Frontal cortex (tissue), 4 donors: ENCODE measurements around the gene TESK2. TPM values are rescaled to one million over a fixed set of nuclear protein-coding genes. Genes with fewer than 3 reads are reported as not detected.

Source experiments
- DNase-seq, 2 donors: peaks; one replicate each; pipeline ENCODE4 v3.0.0; 2012; ENCODE audit warnings: low spot score in 2 of 2
- FAIRE-seq: peaks from 2 replicates; lab custom pipeline; 2012; peaks lifted over from hg19 to GRCh38; lab: Jason Lieb, UNC
- total RNA-seq: library from RNA; depleted of rRNA; stranded (reverse); fragments of >200 nt; gene quantifications from one replicate; pipeline ENCODE4 v1.2.3, GENCODE V29; 2014
- donor health status: control.
- donor health status: control.
- donor health status: control.

TESK2 gene
- total RNA-seq, 1 donor from 2014 or later: 0.82 TPM

DNA sequence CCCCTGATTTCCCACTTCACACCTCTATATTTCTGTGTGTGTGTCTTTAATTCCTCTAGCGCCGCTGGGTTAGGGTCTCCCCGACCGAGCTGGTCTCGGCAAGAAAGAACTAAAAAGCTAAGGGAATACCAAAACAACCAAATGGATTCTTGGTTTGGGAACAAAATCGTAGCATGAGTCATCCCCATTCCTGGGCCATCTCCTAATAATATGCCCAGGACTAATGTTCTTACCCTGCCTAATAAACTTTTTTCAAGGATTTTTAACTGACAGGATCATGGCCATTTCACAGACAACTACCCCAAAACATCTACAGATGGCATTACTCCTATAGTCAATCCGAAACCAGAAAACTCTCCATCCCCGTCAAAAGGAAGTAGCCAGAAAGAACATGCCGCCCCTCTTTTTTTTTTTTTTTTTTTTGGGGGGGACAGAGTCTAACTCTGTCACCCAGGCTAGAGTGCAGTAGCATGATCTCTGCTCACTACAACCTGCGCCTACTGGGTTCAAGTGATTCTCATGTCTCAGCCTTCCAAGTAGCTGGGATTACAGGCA, 168.4 kb downstream of the TESK2 start:
- no peak for DNase-seq

DNA sequence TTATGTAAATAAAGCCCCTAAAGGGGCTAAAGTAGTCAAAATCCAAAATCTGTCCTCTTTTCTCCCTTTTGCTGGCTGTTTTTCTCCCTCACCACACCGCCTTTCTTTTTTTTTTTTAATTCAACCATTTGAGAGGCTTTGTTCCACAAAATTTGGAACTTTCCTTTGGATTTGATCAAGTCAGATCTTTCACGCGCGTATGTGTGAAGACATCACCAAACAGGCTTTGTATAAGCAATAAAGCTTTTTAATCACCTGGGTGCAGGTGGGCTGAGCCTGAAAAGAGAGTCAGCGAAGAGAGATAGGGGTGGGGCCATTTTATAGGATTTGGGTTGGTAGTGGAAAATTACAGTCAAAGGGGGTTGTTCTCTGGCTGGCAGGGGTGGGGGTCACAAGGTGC, 169.5 kb downstream of the TESK2 start:
- no peak for FAIRE-seq
- no peak for DNase-seq

More for the DNA sequence above, 168.4 kb downstream of the TESK2 start:
- no peak for FAIRE-seq

DNA sequence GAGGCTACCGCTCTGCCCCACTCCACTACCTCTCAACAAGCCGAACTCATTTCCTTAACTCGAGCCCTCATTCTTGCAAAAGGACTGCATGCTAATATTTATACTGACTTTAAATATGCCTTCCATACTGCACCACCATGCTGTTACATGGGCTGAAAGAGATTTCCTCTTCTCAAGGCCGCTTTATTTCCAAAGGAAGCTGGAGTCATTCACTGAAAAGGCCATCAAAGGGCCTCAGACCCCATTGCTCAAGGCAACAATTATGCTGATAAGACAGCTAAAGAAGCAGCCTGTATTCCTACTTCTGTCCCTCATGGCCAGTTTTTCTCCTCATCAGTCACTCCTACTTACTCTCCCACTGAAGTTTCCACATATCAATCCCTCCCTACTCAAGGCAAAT, 171.2 kb downstream of the TESK2 start:
- DNase-seq (no peak), FAIRE-seq (no peak)

DNA sequence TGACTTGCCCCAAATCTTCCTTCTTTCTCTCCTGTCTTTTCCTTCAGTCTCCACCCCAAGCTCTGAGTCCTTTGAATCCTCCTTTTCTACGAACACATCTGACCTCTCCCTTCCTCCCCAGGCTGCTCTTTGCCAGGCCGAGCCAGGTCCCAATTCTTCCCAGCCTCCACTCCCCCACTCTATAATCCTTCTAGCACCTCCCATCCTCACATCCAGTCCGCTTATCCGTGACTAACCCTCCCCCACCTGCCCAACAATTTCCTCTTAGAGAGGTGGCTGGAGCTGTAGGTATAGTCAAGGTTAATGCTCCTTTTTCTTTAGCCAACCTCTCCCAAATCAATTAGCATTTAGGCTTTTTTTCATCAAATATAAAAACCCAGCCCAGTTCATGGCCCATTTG, 173.8 kb downstream of the TESK2 start:
- FAIRE-seq: no peak

DNA sequence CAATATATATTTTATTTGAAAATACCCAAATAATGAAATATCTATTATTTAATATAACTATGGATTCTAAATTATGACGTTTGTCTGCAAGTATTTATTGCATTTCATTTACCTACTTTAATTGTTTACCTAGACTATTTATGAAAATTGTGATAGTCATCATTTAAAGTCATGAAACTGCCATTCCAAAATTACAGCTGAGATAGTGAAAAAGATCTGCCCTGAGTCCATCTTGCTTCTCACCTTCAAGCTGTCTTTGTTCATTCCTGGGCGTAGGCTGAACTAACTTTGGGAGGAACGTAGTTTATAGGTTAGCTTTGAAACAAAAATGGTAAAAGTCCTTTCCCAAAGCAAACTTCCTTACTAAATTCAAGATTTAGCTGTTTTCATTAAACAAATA, 176.7 kb downstream of the TESK2 start:
- FAIRE-seq (peak; percentile 91), DNase-seq (no peak)

More for the DNA sequence above, 173.8 kb downstream of the TESK2 start:
- no peak for DNase-seq

DNA sequence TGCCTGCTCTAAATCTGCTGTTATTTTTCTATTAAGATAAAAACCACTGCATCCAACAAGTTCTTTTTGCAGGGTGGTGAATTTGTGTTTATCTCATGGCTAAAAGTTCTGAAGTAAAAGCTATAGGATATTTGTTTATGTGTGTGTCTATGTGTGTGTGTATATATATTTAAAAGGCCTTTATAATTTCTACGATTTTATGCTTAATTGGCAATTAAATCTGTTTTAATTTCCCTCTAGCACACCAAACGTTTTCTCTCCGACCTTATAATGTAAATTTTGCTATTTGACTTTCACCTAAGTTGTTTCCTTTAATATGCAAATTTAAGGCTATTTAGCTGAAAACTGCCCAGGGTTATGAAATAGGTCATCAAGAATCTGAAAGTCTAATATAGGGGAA, 184.1 kb downstream of the TESK2 start:
- no peak for FAIRE-seq

DNA sequence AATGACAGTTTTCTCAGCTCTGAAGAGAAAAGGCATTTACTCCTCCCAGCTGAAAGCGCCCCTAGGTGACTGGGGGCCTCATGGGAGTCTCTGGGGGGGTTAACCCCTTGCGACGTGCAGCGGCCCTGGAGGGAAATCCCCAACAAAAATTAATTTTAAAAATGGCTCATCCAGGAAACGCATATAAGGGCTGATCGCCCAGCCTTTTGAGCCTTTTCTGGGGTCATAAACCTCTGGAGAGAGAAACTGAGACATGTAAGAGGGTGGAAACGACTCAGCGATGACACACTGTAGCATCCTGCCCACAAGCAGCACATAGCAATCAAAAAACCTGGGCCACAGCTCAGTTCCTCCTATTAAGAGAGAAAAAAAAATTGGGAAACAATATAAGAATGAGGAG, 184.6 kb downstream of the TESK2 start:
- DNase-seq (no peak), FAIRE-seq (no peak)

More for the DNA sequence above, 184.1 kb downstream of the TESK2 start:
- no peak for DNase-seq

DNA sequence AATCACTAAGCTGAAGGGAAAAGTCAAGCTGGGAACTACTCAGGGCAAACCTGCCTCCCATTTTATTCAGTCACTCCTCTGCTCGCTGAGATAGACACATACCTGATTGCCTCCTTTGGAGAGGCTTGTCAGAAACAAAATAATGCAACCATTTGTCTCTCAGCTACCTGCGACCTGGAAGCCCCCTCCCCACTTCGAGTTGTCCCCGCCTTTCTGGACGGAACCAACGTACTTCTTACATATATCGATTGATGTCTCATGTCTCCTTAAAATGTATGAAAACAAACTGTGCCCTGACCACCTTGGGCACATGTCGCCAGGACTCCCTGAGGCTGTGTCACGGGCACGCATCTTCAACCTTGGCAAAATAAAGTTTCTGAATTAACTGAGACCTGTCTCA, 185.7 kb downstream of the TESK2 start:
- DNase-seq (no peak), FAIRE-seq (no peak)

DNA sequence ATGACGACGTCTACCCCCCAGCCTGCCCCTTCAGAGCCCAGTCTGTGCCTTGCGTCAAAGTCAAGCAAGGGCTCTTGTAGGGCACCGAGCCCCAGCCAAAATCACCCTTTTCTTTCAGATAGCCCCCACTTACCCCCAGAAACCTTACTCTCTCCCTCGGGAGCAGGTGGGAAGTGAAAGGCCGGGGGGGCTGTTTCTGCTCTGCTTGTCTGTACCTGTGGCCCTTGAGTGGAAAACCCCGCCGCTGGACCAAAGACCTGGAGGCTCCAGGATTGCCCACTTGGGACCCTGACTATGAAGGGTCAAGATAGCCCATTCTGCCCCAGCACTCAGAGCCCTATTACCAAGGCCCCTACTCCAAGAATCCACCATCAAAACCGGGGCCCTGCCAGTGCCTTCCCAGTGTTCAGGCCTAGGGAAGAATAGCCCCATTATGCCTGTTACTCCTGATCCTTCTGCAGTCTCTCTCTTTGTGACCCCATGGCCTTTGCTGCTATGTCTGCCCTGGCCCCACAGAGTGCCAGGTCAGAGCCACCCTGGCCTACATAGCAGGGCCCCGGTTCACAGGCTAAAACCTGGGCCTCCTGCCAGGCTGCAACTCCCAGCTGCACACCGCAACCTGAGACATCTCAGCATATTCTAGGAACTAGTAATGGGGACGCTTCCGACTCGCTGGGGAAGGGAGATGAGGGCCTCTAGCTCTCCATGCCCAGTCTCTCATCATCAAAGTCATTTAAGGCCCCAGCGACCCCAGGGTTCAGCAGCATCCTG, 186.5 kb downstream of the TESK2 start:
- DNase-seq: peak in 1 of 2 donors; percentile 25
- FAIRE-seq: no peak

DNA sequence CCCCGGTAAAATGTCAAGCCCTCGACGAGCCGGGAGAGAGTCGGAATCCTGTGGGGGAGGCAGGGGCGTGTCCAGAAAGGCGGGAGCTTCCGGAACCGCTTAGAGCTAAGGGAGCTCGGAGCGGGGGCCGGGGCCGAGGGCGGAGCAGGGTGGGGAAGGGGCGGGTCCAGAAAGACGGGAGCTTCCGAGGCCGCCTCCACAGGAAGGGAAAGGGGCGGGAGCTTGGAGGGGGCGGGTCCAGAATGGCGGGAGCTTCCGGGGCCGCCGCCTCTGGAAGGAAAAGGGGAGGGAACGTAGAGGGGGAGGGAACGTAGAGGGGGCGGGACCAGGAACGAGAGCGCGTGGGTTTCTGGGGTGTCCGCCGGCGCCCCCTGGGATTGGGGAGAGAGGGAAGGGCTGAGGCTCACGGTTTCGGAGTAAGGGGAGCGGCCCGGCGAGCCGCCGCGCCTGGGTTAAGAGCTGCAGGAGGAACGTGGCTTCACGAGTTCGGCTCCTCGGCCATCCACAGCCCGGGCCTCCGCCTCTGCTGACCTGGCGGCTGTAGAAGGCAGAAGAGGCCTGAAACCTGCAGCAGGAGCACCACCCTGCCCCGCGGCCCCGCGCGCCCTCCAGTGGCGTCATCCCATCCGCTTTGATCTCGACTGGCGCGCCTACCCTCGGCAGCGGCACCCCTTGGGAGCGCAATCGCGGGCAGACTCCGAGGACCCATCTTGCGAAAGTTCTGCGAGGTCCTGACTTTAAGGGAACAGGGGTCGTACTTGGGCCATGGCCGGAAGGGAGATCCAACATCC, 187.2 kb downstream of the TESK2 start:
- FAIRE-seq (no peak), DNase-seq (peak; percentile 90 to 96)

DNA sequence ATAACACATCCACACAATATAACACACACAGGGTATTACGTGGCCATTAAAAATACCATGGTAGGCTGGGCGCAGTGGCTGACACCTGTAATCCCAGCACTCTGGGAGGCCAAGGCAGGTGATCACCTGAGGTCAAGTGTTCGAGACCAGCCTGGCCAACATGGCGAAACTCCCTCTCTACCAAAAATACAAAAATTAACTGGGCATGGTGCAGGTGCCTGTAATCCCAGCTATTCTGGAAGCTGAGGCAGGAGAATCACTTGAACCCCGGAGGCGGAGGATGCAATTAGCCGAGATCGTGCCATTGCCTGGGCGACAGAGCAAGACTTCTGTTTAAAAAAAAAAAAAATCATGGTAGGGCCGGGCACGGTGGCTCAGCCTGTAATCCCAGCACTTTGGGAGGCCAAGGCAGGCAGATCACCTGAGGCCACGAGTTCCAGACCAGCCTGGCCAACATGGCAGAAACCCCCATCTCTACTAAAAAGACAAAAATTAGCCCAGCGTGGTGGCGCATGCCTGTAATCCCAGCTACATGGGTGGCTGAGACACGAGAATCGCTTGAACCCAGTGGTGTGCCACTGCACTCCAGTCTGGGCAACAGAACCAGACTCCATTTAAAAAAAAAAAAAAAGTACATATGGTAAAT, 188.3 kb downstream of the TESK2 start:
- no peak for DNase-seq
- no peak for FAIRE-seq

DNA sequence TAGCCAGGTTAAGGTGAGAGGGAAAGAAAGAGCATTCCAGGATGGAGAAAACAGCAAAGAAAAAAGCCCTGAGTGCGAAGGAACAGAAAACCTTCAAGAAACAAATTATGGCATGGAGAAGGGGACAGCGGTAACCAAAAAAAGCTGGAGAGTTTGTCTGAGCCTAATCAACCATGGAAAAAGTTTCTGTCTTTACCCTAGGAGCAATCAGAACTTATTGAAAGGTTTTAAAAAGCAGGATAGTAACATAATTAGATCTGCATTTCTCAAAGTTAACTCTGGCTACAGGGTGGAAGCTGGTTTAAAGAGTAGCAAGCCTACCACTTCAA, 190.3 kb downstream of the TESK2 start:
- FAIRE-seq (no peak), DNase-seq (no peak)

DNA sequence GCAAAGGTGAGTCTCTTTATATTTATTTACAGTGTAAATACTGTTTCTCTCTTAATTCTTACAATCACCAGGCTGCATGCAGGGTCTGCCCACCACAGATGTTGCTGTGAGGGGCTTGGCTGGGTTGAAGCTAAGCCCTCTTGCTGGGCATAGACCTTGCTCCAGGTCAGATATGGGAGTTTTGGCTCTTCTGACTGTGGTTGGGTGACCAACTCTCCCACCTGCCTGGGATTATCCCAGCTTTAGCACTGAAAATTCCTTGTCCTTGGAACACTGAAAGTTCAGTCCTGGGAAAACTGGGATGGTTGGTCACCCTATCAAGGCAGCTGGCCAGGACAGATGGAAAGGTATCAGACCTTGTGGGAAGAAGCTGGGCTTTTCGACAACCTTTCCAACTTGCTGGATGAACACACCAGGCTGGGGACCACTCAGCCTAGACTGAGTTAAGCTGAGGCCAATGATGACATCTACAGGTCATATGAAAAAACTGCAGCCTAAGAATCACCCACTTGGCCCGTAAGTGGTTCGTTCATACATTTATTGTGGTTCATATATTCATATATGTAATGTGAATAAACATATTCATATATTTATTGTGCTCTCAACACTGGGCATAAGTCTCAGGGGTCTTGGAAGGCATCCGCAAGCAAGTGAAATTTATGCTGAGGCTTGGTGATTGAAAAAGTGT, 190.8 kb downstream of the TESK2 start:
- DNase-seq (peak; percentile 31 to 58), FAIRE-seq (peak; percentile 59)

DNA sequence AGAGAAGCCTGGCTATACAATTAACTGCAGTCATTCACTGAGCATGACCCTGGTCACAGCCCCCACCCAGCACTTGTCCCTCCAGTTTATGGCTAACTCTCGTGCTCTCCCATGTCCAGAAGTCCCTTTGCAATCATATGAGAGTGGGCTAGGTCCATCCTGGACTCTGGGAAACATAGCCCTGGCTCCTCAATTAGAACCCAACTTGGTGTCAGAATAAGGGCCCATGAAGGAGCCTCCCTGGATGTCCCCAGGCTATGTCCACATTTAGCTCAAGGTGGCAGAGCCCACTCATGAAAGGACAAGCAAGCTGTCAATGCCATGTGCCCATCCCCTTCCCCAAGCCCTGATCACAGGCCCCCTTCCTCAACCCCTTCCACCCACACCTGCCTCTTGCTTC, 191.7 kb downstream of the TESK2 start:
- FAIRE-seq (no peak), DNase-seq (no peak)

DNA sequence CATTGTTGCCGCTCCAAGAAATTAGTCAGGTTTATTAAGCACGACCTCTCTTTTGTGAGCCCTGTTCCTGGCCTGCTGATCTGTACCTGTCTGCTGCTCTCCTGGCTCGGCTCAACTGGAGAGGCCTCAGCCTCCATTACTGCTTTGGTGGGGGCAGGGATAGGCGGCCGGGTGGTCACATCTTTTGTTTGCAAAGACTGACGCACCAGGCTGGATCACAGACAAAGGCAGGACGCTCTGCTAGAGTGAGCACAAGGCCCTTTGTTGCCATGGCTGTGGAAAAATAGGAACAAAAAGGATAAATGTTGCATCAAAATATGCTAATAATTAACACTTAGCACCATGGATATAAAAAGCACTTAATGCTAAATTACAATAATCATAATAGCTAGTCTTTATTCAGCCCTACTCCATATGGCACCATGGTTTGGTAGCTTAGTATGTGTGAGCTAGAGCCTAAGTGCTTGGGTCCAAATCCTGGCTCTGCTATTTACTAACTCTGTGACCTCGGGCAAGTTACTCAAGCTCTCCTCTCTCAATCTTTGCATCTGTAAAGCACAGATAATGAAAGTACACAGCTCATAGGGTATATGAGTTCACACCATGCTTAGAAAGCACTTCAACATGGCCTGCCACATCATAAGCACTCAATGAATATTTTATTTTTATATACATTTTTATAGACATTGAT, 193.2 kb downstream of the TESK2 start:
- FAIRE-seq (no peak), DNase-seq (no peak)
